OCI-LY7 (cell line): ENCODE data around the gene APLP1. TPM values are rescaled to one million over a fixed set of nuclear protein-coding genes. Genes with fewer than 3 reads are reported as not detected.

ENCODE experiments used
- BruUV-seq: library from RNA; stranded (reverse); fragments of 400-500 nt; replicated peaks from 2 replicates; lab custom pipeline; 2021; lab: Mats Ljungman, UMichigan
- CTCF ChIA-PET: fragments of 300-600 bp; sonication (Branson Sonifier 250); formaldehyde crosslinking; loops from one replicate; lab custom pipeline; 2022; ENCODE audit warnings: antibody characterized with exemption; ENCODE audit not compliant: unreplicated experiment; lab: Charles Lee
- POLR2A ChIA-PET: fragments of 300-600 bp; sonication (Branson Sonifier 250); formaldehyde crosslinking; loops from one replicate; lab custom pipeline; 2022; ENCODE audit warnings: antibody characterized with exemption; lab: Charles Lee
- DNase-seq: peaks from one replicate; pipeline ENCODE4 v3.0.0-alpha.2; 2015; ENCODE audit warnings: low spot score
- H2AFZ ChIP-seq: fragments of 200-600 bp; sonication (generic), shearing (Covaris generic); 2 replicates; pipeline ENCODE4 v1.6.1; 2014; ENCODE audit warnings: mild to moderate bottlenecking, antibody characterized with exemption, low read length, moderate library complexity
- H3K27ac ChIP-seq: fragments of 200-600 bp; sonication (generic); 2 replicates; pipeline ENCODE4 v1.5.1; 2014; ENCODE audit warnings: mixed run types, low read depth, mild to moderate bottlenecking, moderate library complexity, low read length, inconsistent platforms; ENCODE audit not compliant: poor library complexity, severe bottlenecking
- H3K36me3 ChIP-seq: fragments of 200-600 bp; sonication (generic); 2 replicates; pipeline ENCODE4 v1.6.1; 2014; ENCODE audit warnings: mild to moderate bottlenecking, antibody characterized with exemption, low read length, moderate library complexity, mixed read lengths; ENCODE audit not compliant: insufficient read depth
- H3K4me1 ChIP-seq: fragments of 200-600 bp; sonication (generic); 2 replicates; pipeline ENCODE4 v1.5.1; 2014; ENCODE audit warnings: mild to moderate bottlenecking, low read length; ENCODE audit not compliant: insufficient read depth, poor library complexity, severe bottlenecking
- H3K4me2 ChIP-seq: fragments of 200-600 bp; sonication (generic); 2 replicates; pipeline ENCODE4 v1.6.1; 2014; ENCODE audit warnings: mild to moderate bottlenecking, low read length
- H3K4me3 ChIP-seq: fragments of 200-600 bp; sonication (generic); 2 replicates; pipeline ENCODE4 v1.5.1; 2014; ENCODE audit warnings: mild to moderate bottlenecking, low read depth, low read length; ENCODE audit not compliant: poor library complexity, severe bottlenecking
- H3K79me2 ChIP-seq: fragments of 200-600 bp; sonication (generic); 2 replicates; pipeline ENCODE4 v1.6.1; 2016; ENCODE audit warnings: low read depth, mild to moderate bottlenecking, low read length, moderate library complexity, mixed read lengths; ENCODE audit not compliant: insufficient read depth
- H3K9me2 ChIP-seq: fragments of 200-600 bp; sonication (generic); 2 replicates; pipeline ENCODE4 v1.6.1; 2016; ENCODE audit warnings: mild to moderate bottlenecking, low read length, mixed read lengths; ENCODE audit not compliant: insufficient read depth
- H3K9me3 ChIP-seq: fragments of 200-600 bp; sonication (generic); 2 replicates; pipeline ENCODE4 v1.6.1; 2014; ENCODE audit warnings: mild to moderate bottlenecking, mixed run types, low read length, mixed read lengths
- H4K20me1 ChIP-seq: fragments of 200-600 bp; sonication (generic); 2 replicates; pipeline ENCODE4 v1.6.1; 2014; ENCODE audit warnings: mild to moderate bottlenecking, antibody characterized with exemption, low read length, moderate library complexity, mixed read lengths; ENCODE audit not compliant: insufficient read depth
- CTCF ChIP-seq: fragments of 200-600 bp; sonication (generic); conservative IDR thresholded peaks from 2 replicates; pipeline ENCODE4 v1.5.1; 2014; ENCODE audit warnings: mild to moderate bottlenecking, antibody characterized with exemption, low read length, moderate library complexity, mixed read lengths
- EZH2phosphoT487 ChIP-seq: fragments of 200-600 bp; sonication (generic); IDR thresholded peaks from 2 replicates; pipeline ENCODE4 v1.6.1; 2018; ENCODE audit warnings: low read depth, borderline replicate concordance, mild to moderate bottlenecking, mixed run types, antibody characterized with exemption, low read length, moderate library complexity, mixed read lengths
- intact Hi-C: fragments of 100-400 bp; cut with micrococcal nuclease; formaldehyde crosslinking; loops from one replicate; pipeline ENCODE4 v1.10.0; 2022; ENCODE audit not compliant: unreplicated experiment
- total RNA-seq, 2 experiments: library from RNA; depleted of rRNA in 1 of 2; stranded (reverse); fragments of >200 nt in 1 of 2; shearing (Covaris generic) in 1 of 2; gene quantifications; 2 replicates each; pipeline ENCODE4 v1.2.3, GENCODE V29; 2014 to 2022

APLP1 gene
- total RNA-seq, 2 experiments from 2014 or later, result 0.13 to 1.2 TPM

GRCh38 chr19:35901854-35902661 is 33.7 kb downstream of the APLP1 start, which contains the start of gene HCST:
TSS of gene HCST (plus strand) at chr19:35902529. CDS start at chr19:35902594, 65 bp downstream.
- no TSS peak for BruUV-seq
- H3K9me3 ChIP-seq, result no peaks in the 10 kb centered on the region
- H3K9me2 ChIP-seq, result no peaks in the 10 kb centered on the region
- H2AFZ ChIP-seq, result peak within 1 kb of the TSS; percentile 47; the same call in 1 of the 2 replicates
- H3K4me2 ChIP-seq, result peak within 1 kb of the TSS; percentile 99
- TF ChIP-seq EZH2phosphoT487 (no peak), CTCF (no peak)
- no peaks in the 10 kb centered on the region for H4K20me1 ChIP-seq
- intact Hi-C loops, result loop anchor here (2.0 to 5.0 kb wide), 3 partner anchors 145 to 160 kb away; partner anchors contain the start of genes HSPB6, IGFLR1, PROSER3 and THAP8
- CTCF ChIA-PET, result no interaction called here
- H3K36me3 ChIP-seq, result peaks cover 21% of the 10 kb centered on the region
- POLR2A ChIA-PET, result no interaction called here
- H3K27ac ChIP-seq, result peak within 1 kb of the TSS; percentile 87
- H3K4me1 ChIP-seq, result peaks cover 56% of the 10 kb centered on the region
- H3K4me3 ChIP-seq, result peak within 1 kb of the TSS; percentile 77
- peaks cover 30% of the 10 kb centered on the region for H3K79me2 ChIP-seq
- peak; percentile 77 for DNase-seq

GRCh38 chr19:35902870-35903475 is 34.6 kb downstream of the APLP1 start:
- Histone ChIP-seq H3K27ac (peak overlapping the region; percentile 87), H3K4me2 (peak overlapping the region; percentile 99), H3K4me3 (peak overlapping the region; percentile 77)

More at GRCh38 chr19:35902870-35903475, 34.6 kb downstream of the APLP1 start:
- TF ChIP-seq EZH2phosphoT487 (no peak), CTCF (no peak)
- Histone ChIP-seq H4K20me1 (no peaks in the 10 kb centered on the region), H3K79me2 (peaks cover 27% of the 10 kb centered on the region), H3K4me1 (peaks cover 57% of the 10 kb centered on the region), H2AFZ (peak overlapping the region; percentile 47; the same call in 1 of the 2 replicates), H3K9me3 (no peaks in the 10 kb centered on the region), H3K36me3 (peaks cover 12% of the 10 kb centered on the region), H3K9me2 (no peaks in the 10 kb centered on the region)
- DNase-seq, result no peak
- CTCF ChIA-PET, result no interaction called here
- intact Hi-C loops, result loop anchor here (5.0 kb wide), 2 partner anchors 146 to 161 kb away; partner anchors contain the start of genes HSPB6, IGFLR1 and PROSER3
- TSS peak; percentile 85 for BruUV-seq
- POLR2A ChIA-PET, result interaction anchor here (1.0 to 1.1 kb wide), 2 partner anchors 27 to 28 kb away, joined by 3 read pairs; no protein-coding TSS in a partner anchor
